ENCODE results near the gene ESR1.
"Not testable (repeated sequence)": the region's sequence is repeated elsewhere in the genome, so short reads cannot be mapped to it uniquely, and the experiment has no call there.

Gene ESR1

DNA sequence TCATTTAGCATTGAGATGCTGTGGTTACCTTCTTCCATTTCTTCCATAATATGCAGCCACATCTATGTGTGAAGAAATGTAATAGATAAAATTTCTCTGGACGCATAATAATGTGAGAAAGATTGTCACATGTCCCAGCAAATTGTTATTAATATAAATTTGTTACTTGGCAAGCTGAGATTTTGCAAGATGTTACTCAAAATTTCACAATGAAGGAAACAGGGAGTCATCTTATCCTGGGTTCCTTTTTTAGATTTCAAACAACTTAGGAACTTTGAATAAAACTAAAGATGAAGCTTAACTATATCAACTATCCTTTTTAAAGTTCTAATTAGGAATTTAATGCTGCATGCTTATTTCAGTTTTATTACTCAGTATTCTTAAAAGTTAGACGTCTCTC, 3.6 kb downstream of the ESR1 start:
- no peak for DNase-seq

DNA sequence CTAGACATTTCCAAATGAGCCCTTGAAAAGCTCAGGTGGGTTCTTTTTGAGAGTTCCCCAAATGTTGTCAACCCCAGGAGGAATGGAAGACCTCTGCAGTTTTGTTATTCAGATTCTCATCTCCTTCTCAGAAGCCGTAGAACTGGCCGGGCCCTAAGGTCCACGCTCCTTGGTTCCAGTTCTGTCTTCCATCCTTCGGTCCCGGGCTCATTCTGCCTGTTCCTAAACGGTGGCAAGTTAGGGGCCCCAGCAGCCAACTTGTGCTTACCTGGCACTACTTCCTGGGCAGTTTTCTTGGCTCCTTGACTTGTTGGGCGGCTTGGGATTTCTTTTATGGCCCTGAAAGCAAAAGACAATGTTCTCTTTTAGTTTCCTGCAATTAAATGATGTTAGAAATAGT, 6.4 kb downstream of the ESR1 start:
- no peak for DNase-seq

DNA sequence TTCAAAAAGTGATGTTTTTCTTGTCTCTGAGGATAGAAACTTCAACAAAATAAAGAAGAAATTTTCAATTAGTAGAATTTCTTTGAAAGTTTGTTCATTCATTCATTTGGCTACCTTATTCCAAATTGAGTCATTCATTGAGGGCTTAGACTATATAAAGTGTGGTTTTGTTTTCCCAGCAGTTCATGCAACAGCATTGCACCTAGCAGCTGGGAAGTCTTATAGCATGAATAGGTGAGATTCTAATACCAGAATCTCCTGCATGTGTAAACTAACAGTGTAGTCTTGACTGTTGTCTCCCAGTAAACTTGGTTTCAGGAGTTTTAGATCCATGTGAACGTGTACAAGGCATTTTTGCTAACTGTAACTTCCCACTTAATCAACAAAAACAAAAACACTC, 7.1 kb downstream of the ESR1 start:
- no peak for DNase-seq

DNA sequence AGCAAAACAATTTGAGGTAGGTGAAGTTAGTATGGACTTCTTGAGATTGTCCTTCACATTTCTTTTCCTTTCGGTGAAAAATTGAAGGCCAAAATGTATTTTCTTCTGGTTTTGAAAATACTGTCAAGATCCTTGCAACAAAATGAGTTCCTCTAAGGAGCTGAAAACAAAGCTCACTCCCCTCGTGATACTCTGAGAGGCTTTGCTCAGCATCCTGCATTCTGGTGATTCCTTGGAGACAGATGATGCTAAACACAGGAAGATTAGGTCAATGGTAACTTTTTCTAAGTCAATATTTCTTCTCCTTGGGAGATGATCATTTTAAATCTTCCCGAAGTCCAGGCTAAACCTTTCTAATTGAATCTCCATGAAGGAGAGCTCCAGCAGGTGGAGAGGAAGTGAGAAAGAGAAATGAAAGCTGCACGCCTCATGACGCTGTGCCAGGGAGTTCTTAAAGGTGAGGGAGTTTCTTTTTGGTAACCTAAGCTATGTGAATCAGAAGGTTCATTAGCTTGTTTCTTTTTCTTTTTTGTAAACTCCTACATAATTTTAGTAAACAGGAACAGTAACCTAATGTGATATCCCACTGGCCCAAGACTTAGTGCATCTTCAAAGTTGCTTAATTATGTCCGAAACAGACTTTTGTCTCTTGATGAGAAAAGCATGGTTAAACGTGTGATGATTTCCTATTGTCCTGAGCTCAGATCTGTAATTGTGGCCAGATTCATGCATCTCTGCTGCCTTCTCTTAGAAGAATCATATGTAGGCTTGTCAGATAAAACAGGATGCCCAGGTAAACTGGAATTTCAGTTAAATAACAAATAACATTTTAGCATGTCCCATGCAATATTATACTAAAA, 15.0 kb downstream of the ESR1 start:
- DNase-seq, result no peak

DNA sequence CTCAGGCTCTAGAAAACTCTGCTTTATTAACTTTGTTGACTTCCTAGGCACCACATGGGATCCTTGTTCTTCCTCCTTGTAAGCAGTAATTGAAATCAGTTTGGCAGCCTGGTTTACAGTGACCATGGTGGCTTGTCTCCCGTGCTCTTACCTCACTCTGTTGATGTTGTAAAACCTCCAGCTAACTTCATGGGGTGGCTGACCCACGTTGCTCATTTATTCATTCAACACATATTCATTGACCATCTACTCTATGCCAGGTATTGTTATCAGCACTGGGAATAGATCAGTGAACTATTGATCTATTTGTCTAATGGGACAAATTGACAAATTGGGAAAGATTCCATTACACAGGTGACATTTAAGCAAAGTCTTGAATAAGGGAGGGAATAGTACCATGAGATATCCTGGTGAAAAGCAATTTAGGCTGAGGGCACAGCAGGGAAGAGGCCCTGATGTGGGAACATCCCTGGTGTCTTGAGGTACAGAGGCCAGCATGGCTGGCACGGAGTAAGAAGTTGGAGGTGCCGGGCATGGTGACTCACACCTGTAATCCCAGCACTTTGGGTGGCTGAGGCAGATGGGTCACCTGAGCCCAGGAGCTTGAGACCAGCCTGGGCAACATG, 19.1 kb downstream of the ESR1 start:
- no peak for DNase-seq

DNA sequence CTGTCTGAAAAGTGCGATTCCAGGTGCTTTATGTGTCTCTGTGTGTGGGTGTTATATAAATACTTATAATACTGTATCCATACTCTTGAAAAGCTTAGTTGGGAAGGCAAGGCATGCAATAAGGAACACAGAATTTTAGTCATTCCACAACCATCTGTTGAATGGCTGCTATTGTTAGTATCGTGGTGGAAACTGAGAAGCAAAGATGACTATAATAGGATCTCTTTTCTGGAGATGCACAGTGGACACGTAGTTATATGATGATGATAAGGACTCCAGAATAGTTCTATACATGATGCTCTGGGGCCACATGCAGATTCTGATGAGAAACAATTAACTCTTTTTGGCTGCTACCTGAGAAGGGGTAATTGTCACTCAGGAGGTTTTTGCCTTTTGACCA, 25.2 kb downstream of the ESR1 start:
- DNase-seq, result no peak

DNA sequence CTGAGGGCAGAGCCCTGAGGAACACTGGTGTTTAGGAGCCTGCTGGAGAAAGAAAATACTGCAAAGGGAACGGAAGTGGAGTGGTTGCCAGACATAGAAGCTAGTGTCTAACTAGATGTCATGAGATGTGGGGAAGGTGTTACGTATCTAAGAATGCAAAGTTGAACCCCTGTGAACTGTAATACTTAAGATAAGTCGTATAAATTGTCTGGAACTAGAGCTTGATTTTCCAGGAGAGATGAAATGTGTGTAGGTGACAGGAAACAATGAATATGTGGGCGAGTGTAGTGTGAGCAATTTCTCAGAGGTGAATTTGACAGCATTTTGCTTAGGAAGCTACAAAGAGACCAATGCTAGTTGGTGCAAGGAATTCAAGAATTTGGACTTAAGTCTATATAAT, 27.9 kb downstream of the ESR1 start:
- DNase-seq, result no peak

DNA sequence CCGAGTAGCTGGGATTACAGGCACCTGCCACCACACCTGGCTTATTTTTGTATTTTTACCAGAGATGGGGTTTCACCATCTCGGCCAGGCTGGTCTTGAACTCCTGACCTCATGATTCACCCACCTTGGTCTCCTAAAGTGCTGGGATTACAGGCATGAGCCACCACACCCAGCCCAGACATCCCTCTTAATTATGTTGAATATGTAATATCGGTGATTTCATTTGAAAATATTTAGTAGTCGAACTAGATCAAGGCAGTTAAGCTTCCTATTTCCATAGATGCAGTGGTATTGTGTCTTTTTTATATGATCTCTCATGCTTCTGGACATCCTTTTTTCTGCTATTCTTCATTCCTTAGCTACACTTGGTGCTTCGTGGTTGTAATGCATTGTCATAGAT, 29.7 kb downstream of the ESR1 start:
- DNase-seq, result no peak

DNA sequence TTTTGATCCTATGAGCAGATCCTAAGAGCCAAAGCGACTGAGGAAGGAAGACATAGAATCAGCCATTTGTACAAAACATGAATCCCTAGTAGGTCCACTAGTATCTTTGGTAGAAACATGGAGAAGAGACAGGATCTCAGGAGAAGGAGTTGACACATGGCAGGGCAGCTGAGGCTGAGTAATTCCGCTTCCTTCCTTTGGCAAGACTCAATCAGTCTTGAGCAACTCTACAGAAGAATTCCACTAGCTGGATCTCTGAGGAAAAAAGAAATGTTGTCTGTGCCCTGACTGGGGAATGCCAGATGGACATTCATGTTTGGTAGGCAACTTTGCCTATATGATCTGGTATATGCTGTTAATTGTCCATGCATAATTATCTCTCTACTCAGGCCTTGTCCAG, 35.3 kb downstream of the ESR1 start:
- no peak for DNase-seq

DNA sequence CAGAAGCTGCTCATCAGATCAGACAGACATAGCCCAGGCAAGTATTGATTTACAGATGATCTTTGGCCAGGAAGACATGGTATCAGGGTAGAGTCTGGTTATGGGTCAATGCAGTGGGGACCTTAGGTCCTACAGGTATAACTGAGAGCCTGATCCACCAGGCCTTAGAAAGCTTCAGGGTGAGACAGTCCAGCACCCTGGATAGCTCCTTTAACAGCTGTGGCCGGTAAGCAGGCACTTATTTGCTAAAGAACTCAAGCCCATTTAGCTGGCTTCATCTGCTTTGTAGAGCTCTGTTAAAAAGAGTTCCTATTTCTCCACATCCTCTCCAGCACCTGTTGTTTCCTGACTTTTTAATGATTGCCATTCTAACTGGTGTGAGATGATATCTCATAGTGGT, 39.6 kb downstream of the ESR1 start:
- DNase-seq, result no peak

DNA sequence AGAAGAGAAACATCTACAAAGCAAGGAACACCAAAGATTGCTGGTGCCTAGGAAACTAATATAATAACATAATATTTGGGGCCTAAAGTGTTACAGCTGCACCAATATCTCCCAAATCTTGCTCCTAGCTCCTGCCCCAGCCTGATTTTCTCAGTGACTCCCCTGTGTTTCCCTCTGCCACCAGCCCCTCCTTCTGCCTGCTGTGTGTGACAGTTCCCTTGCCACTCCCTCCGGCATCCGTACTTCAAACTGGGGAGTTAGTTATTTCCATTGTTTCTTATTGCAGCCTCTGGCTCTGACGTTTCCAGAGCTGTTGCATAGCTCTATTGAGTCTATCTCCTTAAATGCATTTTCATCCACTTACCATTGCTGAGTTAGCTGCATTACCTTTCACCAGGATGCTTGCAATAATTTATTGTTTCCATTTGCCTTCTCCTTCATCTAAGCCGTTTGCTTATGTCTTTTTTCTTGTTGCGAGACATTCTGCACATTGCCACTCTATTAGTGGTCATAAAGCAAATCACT, 43.1 kb downstream of the ESR1 start:
- no peak for DNase-seq

DNA sequence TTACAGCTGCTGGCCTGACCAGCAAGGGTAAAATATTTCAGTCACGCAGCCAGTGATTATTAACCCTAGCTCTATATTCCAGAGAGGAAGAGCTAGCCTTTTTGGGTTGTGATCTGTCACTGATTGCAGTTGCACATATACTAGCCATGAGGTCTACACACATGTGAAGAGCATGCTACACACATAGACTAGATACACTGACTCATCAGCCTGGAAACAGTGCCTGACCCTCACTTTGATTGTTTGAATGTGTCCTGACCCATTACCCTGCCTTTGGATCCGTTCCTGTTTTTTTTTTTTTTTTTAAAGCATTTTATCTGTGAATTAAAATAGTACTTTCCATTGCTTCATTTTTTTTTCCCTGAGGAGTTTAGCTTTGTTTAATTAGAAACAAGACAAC, 50.8 kb downstream of the ESR1 start:
- no peak for DNase-seq

DNA sequence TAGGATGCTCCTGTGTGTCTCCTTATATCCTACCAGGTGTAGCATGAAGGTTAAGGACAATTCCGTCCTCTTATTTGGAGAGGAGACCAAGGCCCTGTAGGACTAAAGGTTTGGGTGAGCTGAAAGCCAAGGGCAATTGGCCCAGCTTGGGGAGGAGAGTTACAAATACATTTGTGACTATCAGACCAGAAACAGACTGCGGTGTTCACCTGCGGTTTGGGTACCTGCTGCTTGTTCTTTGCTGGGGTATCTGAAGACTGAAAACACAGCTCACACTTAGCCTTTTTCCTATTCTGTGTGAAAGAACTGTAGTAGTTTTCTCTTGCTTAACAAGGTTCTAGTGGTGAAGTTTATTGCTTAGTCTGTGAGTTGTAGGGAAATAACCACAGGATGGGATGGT, 55.0 kb downstream of the ESR1 start:
- DNase-seq, result no peak

DNA sequence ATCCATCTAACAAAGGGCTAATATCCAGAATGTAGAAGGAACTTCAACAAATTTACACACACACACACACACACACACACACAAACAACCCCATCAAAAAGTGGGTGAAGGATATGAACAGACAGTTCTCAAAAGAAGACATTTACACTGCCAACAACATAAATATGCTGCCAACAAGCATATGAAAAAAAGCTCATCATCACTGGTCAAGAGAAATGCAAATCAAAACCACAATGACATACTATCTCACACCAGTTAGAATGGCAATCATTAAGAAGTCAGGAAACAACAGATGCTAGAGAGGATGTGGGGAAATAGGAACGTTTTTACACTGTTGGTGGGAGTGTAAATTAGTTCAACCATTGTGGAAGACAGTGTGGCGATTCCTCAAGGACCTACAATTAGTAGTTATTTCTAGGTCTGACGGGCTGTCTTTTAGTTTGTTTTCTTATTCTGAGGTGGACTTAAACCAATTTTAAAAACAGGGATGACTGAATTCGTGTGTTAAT, 59.9 kb downstream of the ESR1 start:
- DNase-seq, result not testable (repeated sequence)

DNA sequence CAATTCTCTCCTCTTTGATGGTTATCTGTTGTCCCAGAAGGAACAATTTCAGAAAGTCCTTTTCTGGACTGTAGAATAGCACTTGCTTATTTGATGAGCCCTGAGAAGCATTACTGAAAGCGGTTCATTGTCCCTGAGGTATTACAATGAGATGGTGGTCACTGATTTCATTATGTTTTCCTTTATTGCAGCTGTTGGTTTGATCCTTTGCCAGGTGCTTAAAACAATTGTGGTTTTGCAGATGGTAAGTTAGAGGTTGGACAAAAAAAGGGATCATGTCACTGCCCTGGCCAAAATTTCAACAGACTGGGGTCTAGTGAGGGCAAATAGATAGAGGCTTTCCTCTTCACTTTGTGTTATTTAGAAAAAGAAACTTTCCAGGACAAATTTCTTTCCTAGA, 61.9 kb downstream of the ESR1 start:
- no peak for DNase-seq

DNA sequence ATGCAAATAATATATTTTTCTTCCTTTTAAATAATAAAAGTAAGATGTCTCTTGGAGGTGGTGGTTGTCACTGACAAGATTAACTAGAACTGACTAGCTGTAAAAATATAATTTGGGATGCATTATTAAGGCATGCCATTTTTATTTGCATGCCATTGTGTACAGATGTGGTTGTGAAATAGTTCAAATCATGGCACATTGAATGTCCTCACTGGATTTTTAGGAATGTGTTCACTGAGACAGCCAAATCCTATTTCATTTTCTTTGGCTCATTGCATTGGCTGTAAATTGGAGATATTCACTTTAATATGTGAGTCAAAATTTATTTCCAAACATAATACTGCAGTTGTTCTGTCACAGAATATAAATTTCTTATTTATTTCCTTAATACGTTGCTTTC, 62.3 kb downstream of the ESR1 start:
- no peak for DNase-seq

DNA sequence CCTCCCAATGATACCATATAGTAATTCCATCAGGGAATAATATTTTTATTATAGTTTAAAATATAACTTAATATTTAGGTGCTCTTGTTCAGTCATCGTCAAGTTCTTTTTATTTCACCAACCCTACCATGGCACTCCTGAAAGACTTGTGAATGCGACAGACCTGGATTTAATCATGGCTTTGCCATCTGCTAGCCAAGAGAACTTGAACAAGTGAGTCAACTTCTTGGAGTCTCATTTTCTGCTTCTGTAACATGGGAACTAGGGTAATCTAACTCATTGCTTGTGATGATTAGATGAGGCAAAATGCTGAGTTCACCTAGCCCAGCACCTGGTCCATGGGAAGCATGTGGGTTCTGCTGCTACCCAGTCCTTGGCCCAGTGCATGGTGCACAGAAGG, 62.9 kb downstream of the ESR1 start:
- no peak for DNase-seq

DNA sequence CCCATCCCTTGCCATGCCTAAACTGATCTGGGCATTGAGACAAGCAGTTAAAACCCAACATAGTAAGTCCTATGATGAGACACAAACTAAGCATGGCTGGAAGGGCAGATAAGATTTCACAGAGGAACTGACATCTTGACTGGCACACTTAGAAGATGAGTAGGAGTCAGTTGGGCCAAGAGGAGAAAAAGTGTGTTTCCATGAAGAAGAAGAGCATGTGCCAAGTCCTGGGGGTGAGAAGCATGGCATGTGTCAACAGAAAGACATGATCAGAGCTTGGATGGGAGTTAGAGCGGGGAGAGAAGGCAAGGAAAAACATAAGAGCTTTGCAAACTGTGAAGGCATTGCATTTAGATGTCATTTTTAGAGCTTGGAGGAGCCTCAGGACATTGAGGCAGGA, 68.0 kb downstream of the ESR1 start:
- DNase-seq, result no peak

DNA sequence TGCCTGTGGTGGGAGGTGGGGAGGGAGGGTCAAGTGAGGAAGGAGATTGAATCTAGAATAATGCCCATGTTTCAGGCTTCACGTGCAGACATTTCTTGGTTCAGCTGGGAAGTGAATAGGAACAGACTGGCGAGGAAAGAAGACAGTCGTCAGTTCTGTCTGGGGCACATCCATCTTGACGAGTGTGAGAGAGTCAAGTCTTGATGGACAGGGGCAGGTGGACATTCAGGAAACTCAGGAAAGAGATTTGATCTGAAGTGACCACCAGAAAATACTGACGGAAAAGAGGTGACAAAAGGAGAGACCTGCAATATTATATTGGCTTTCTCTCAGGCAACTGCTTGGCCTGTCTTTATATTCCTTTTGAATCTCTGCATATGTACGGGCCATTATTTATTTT, 68.6 kb downstream of the ESR1 start:
- no peak for DNase-seq

DNA sequence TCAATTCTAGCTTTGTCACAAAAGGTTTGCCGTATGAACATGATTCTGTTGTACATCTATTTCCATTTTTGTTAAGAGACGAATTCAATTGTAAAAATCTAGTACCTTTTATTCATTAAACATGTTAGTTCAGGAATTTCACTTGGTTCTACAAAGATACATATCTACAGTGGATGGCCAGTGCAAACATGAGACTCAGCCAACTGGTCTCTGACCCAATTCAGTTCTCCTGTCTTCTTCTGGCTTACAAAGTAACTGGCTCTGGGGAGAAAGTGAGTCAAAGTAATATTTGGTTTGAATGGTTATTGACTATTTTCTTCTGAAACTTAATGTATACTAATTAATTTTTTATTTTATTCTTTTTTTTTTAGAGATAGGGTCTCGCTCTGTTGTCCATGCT, 70.0 kb downstream of the ESR1 start:
- DNase-seq, result no peak

DNA sequence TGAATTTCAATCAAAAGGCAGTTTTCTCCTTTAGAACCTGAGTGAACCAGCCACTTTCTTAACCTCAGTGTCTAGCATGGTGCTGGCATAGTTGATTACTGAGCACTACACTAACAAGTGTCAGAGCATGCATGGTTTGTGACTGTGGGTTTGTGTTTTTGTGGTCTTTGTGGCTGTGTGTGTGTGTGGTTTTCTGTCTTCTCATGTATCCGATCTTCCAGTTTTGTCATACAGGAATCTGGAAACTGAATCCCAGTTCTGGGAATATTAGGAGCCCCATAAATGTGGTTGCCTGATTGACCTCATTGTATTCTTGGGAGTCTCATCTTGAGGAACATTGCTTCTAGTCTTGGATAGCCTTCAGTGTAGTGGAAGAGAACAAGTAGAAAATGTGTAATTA, 73.7 kb downstream of the ESR1 start:
- no peak for DNase-seq

DNA sequence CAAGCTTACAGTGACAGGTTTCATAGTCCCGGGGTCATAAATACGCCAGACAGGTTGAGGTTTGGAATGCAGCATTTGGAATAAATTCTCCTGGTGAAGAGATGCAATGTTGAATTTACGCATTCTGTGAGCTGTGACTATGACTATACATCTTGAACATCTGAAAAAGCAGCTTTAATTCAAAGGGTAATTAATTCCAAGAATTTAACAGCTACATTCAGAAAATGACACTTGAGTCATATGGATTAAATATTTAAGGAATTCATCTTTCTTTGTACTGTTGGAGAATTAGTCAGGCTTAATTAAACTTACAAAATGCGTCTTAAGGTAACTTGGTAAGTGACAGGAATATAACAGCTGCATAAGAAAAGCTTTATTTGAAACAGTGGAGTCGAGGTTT, 74.7 kb downstream of the ESR1 start:
- no peak for DNase-seq

DNA sequence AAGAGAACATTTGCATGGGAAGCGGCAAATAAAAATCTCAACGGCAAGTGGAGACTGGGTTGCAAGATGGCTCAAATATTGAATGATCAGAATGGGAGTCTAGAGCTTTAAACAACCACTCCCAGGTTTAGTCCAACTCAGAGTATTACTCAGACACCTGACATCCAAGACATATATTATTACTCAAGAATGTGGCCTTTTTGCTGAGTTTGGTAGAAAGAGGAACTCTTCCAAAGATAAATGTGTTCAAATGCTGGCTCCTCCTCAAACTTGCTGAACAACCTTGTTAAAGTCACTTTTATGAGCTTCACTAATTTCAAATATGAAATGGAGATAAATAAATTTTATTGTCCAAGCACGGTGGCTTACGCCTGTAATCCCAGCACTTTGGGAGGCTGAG, 77.8 kb downstream of the ESR1 start:
- DNase-seq, result no peak

Data from anterior cingulate cortex (tissue), 58 donors.